ENCODE results near the gene BCAT1.

DNA sequence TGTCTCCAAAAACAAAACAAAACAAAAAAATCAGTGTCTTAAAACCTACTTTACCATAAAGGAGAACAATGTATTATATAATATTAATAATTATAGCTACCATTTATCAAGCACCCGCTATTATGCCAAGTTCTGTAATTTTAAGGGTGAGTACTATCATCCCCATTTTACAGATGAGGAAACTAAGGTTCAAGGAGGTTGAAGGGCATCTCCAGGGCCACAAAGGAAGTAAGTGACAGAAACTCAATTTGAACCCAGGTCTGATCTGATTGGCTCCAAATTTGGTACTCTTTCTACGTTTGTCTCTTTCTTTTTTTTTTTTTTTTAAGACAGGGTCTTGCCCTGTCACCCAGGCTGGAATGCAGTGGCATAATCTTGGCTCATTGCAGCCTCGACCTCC is 115.4 kb downstream of the BCAT1 start:
- no peak for TF ChIP-seq POLR2A (IDR thresholded peaks at IDR 0.05)
- TF ChIP-seq CTCF (IDR thresholded peaks at IDR 0.05): no peak
